Neural progenitor cell (in vitro differentiated cells): Measurements from ENCODE around the gene NCK1.

ENCODE experiments used
- EZH2phosphoT487 ChIP-seq: fragments of 200-600 bp; sonication (generic); IDR thresholded peaks from 2 replicates; pipeline ENCODE4 v1.6.1; 2017; ENCODE audit warnings: antibody characterized with exemption
- TF ChIP-seq, protein P1 (sequence below): fragments of 200-600 bp; sonication (generic); IDR thresholded peaks from 2 replicates; pipeline ENCODE4 v1.5.1; 2017; ENCODE audit warnings: antibody characterized with exemption, mild to moderate bottlenecking

DNA sequence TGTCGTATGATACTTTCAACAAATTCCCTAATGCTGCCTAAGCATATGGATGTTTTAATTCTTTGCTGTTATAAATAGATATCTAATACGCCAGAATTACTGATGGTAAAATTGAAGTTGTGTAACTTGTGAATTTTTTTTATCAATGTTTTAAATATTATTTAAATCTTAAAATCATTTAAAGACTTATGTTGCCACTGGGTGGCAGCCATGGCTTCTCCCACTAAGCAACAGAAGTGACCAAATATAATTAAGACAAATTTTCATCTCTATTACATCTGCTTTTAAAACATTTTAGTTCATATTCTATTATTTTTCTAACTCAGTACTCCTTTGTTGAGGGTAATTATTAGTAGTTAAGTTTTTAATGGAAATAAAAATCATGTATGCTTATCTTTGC, 87.7 kb downstream of the NCK1 start:
- TF ChIP-seq, protein P1, sequence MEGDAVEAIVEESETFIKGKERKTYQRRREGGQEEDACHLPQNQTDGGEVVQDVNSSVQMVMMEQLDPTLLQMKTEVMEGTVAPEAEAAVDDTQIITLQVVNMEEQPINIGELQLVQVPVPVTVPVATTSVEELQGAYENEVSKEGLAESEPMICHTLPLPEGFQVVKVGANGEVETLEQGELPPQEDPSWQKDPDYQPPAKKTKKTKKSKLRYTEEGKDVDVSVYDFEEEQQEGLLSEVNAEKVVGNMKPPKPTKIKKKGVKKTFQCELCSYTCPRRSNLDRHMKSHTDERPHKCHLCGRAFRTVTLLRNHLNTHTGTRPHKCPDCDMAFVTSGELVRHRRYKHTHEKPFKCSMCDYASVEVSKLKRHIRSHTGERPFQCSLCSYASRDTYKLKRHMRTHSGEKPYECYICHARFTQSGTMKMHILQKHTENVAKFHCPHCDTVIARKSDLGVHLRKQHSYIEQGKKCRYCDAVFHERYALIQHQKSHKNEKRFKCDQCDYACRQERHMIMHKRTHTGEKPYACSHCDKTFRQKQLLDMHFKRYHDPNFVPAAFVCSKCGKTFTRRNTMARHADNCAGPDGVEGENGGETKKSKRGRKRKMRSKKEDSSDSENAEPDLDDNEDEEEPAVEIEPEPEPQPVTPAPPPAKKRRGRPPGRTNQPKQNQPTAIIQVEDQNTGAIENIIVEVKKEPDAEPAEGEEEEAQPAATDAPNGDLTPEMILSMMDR: no peak
- TF ChIP-seq EZH2phosphoT487: no peak
